ENCODE results near the gene THAP4. TPM values are rescaled to one million over a fixed set of nuclear protein-coding genes. Genes with fewer than 3 reads are reported as not detected.

The THAP4 gene
- total RNA-seq, 1 donor: 43.4 TPM

DNA sequence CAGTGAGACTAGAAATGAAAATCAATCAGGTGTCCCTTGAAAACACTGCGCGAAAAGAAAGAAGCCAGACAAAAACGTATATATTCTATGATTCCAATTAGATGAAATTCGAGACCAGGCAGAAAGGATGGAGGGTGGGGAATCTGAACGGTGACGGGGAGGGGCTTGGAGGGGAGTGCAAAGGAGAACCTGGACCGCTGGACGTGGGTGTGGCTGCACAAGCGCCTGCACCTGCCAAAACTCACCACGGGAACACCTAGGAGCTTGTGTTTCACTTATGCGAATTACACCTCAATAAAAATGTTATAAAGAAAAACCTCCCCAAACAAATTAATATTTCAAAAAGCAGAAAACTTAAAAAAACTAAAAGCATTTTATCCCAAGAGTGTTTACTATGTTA, 21.9 kb downstream of the THAP4 start:
- DNase-seq (ENCODE audit: insufficient read length, low spot score, missing footprints): no peak
- no peaks in the 10 kb centered on the region for H3K27me3 ChIP-seq (ENCODE audit: insufficient read depth, low read length)
- H3K36me3 ChIP-seq (ENCODE audit: insufficient read depth, low read length): peaks cover 9% of the 10 kb centered on the region
- H3K27ac ChIP-seq (ENCODE audit: low read depth, low read length): no peak overlapping the region
- H4K20me1 ChIP-seq (ENCODE audit: insufficient read depth, low read length): peaks cover 29% of the 10 kb centered on the region
- H2AFZ ChIP-seq (ENCODE audit: low read length): no peak overlapping the region
- H3K4me1 ChIP-seq (ENCODE audit: insufficient read depth, low read length): peaks cover 4% of the 10 kb centered on the region
- TF ChIP-seq, protein P1, sequence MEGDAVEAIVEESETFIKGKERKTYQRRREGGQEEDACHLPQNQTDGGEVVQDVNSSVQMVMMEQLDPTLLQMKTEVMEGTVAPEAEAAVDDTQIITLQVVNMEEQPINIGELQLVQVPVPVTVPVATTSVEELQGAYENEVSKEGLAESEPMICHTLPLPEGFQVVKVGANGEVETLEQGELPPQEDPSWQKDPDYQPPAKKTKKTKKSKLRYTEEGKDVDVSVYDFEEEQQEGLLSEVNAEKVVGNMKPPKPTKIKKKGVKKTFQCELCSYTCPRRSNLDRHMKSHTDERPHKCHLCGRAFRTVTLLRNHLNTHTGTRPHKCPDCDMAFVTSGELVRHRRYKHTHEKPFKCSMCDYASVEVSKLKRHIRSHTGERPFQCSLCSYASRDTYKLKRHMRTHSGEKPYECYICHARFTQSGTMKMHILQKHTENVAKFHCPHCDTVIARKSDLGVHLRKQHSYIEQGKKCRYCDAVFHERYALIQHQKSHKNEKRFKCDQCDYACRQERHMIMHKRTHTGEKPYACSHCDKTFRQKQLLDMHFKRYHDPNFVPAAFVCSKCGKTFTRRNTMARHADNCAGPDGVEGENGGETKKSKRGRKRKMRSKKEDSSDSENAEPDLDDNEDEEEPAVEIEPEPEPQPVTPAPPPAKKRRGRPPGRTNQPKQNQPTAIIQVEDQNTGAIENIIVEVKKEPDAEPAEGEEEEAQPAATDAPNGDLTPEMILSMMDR (IDR thresholded peaks at IDR 0.05; ENCODE audit: extremely low read depth, low read depth, low read length): no peak
- no peak overlapping the region for H3K4me3 ChIP-seq (ENCODE audit: insufficient read depth, low read length)
- no peak overlapping the region for H3K4me2 ChIP-seq (ENCODE audit: insufficient read depth, low read length)
- no peaks in the 10 kb centered on the region for H3K9me3 ChIP-seq (ENCODE audit: low read depth, low read length)
- H3K79me2 ChIP-seq (ENCODE audit: insufficient read depth, low read length): peaks cover 74% of the 10 kb centered on the region

DNA sequence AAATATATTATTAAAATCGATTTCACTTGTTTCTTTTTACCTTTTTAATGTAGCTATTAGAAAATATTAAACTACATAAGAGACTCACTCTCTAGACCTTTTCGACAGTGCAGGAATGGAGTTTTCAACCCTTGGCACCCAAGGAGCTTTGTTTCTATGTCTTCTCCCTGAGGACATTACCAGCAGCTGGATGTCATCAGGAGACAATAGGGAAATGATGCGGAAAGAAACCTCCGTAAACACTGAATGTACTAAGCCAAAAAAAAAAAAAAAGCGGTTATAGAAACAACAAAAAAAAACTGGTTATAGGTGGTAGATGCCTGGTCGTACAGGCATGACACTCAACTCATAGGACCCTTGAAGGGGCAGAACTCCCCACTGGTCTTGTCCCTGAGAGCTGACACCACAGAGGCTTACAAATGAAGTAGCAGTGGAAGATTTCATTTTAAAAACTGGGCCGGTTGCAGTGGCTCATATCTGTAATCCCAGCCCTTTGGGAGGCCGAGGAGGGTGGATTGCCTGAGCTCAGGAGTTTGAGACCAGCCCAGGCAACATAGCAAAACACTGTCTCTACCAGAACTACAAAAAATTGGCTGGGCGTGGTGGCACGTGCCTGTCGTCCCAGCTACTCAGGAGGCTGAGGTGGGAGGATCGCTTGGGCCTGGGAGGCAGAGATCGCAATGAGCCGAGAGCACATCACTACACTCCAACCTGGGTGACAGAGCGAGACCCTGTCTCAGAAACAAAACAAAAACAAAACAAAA, 23.8 kb downstream of the THAP4 start:
- Histone ChIP-seq H4K20me1 (ENCODE audit: insufficient read depth, low read length) (peaks cover 24% of the 10 kb centered on the region), H3K27ac (ENCODE audit: low read depth, low read length) (no peak overlapping the region), H3K4me2 (ENCODE audit: insufficient read depth, low read length) (no peak overlapping the region), H3K9me3 (ENCODE audit: low read depth, low read length) (no peaks in the 10 kb centered on the region), H3K36me3 (ENCODE audit: insufficient read depth, low read length) (peaks cover 9% of the 10 kb centered on the region), H3K27me3 (ENCODE audit: insufficient read depth, low read length) (no peaks in the 10 kb centered on the region), H3K4me3 (ENCODE audit: insufficient read depth, low read length) (no peak overlapping the region), H3K4me1 (ENCODE audit: insufficient read depth, low read length) (peaks cover 4% of the 10 kb centered on the region), H2AFZ (ENCODE audit: low read length) (no peak overlapping the region), H3K79me2 (ENCODE audit: insufficient read depth, low read length) (peaks cover 76% of the 10 kb centered on the region)
- TF ChIP-seq, protein P1 (IDR thresholded peaks at IDR 0.05; ENCODE audit: extremely low read depth, low read depth, low read length): no peak
- peak; percentile 14 for DNase-seq (ENCODE audit: insufficient read length, low spot score, missing footprints)

- Histone ChIP-seq H3K27ac (ENCODE audit: low read depth, low read length) (no peak overlapping the region), H3K4me2 (ENCODE audit: insufficient read depth, low read length) (no peak overlapping the region), H3K4me1 (ENCODE audit: insufficient read depth, low read length) (peaks cover under 1% of the 10 kb centered on the region), H3K4me3 (ENCODE audit: insufficient read depth, low read length) (no peak overlapping the region), H2AFZ (ENCODE audit: low read length) (no peak overlapping the region), H4K20me1 (ENCODE audit: insufficient read depth, low read length) (peaks cover 17% of the 10 kb centered on the region), H3K79me2 (ENCODE audit: insufficient read depth, low read length) (peaks cover 71% of the 10 kb centered on the region), H3K36me3 (ENCODE audit: insufficient read depth, low read length) (peaks cover 4% of the 10 kb centered on the region), H3K27me3 (ENCODE audit: insufficient read depth, low read length) (no peaks in the 10 kb centered on the region), H3K9me3 (ENCODE audit: low read depth, low read length) (no peaks in the 10 kb centered on the region)
- peak; percentile 65 for DNase-seq (ENCODE audit: insufficient read length, low spot score, missing footprints)
- TF ChIP-seq, protein P1 (IDR thresholded peaks at IDR 0.05; ENCODE audit: extremely low read depth, low read depth, low read length): no peak
These were observed 24.6 kb downstream of the THAP4 start for GRCh38 chr2:241612156-241613016.

- peak; percentile 18 for DNase-seq (ENCODE audit: insufficient read length, low spot score, missing footprints)
- TF ChIP-seq, protein P1 (IDR thresholded peaks at IDR 0.05; ENCODE audit: extremely low read depth, low read depth, low read length): no peak
- H3K4me3 ChIP-seq (ENCODE audit: insufficient read depth, low read length): no peak overlapping the region
- no peak overlapping the region for H3K27ac ChIP-seq (ENCODE audit: low read depth, low read length)
- H3K36me3 ChIP-seq (ENCODE audit: insufficient read depth, low read length): peaks cover 6% of the 10 kb centered on the region
- no peaks in the 10 kb centered on the region for H3K9me3 ChIP-seq (ENCODE audit: low read depth, low read length)
- no peak overlapping the region for H3K4me2 ChIP-seq (ENCODE audit: insufficient read depth, low read length)
- peaks cover 68% of the 10 kb centered on the region for H3K79me2 ChIP-seq (ENCODE audit: insufficient read depth, low read length)
- peaks cover 13% of the 10 kb centered on the region for H4K20me1 ChIP-seq (ENCODE audit: insufficient read depth, low read length)
- H3K27me3 ChIP-seq (ENCODE audit: insufficient read depth, low read length): no peaks in the 10 kb centered on the region
- no peaks in the 10 kb centered on the region for H3K4me1 ChIP-seq (ENCODE audit: insufficient read depth, low read length)
- no peak overlapping the region for H2AFZ ChIP-seq (ENCODE audit: low read length)
These were observed 25.9 kb downstream of the THAP4 start for GRCh38 chr2:241611062-241611461.

Data from osteoblast (primary cell).